KMS-11 (cell line): ENCODE measurements around the gene COL20A1.

ENCODE experiments used
- H2AFZ ChIP-seq: fragments of 200-600 bp; sonication (generic); 2 replicates; pipeline ENCODE4 v1.6.1; 2016; ENCODE audit warnings: antibody characterized with exemption, mixed run types, low read depth
- H3K27ac ChIP-seq: fragments of 200-600 bp; sonication (generic); 2 replicates; pipeline ENCODE4 v1.6.1; 2016; ENCODE audit warnings: mild to moderate bottlenecking, mixed run types
- H3K27me3 ChIP-seq: fragments of 200-600 bp; sonication (generic); 2 replicates; pipeline ENCODE4 v1.6.1; 2017; ENCODE audit warnings: mild to moderate bottlenecking, low read depth, mixed run types, moderate library complexity; ENCODE audit not compliant: insufficient read depth
- H3K36me3 ChIP-seq: fragments of 200-600 bp; sonication (generic); 2 replicates; pipeline ENCODE4 v1.6.1; 2017; ENCODE audit warnings: mild to moderate bottlenecking, mixed run types; ENCODE audit not compliant: insufficient read depth
- H3K4me1 ChIP-seq: fragments of 200-600 bp; sonication (generic); 2 replicates; pipeline ENCODE4 v1.6.1; 2016; ENCODE audit warnings: mild to moderate bottlenecking, low read depth, mixed run types; ENCODE audit not compliant: poor library complexity, severe bottlenecking
- H3K4me2 ChIP-seq: fragments of 200-600 bp; sonication (generic); 2 replicates; pipeline ENCODE4 v1.7.0; 2016; ENCODE audit warnings: mild to moderate bottlenecking, mixed run types
- H3K4me3 ChIP-seq: fragments of 200-600 bp; sonication (generic); IDR thresholded peaks from 2 replicates; pipeline ENCODE4 v1.6.1; 2017; ENCODE audit warnings: low read depth, low read length, mixed read lengths; ENCODE audit not compliant: insufficient read depth
- H3K79me2 ChIP-seq: fragments of 200-600 bp; sonication (generic); 2 replicates; pipeline ENCODE4 v1.6.1; 2016; ENCODE audit warnings: low read depth, mixed run types; ENCODE audit not compliant: insufficient read depth
- H3K9ac ChIP-seq: fragments of 200-600 bp; sonication (generic); 2 replicates; pipeline ENCODE4 v1.6.1; 2016; ENCODE audit warnings: mild to moderate bottlenecking, mixed run types
- H4K20me1 ChIP-seq: fragments of 200-600 bp; sonication (generic); 2 replicates; pipeline ENCODE4 v1.6.1; 2016; ENCODE audit warnings: mild to moderate bottlenecking, mixed run types; ENCODE audit not compliant: insufficient read depth
- CTCF ChIP-seq: fragments of 200-600 bp; sonication (generic); conservative IDR thresholded peaks from 2 replicates; pipeline ENCODE4 v1.6.1; 2017; ENCODE audit warnings: low read depth, mild to moderate bottlenecking, antibody characterized with exemption, low read length, moderate library complexity, mixed read lengths

Gene COL20A1

GRCh38 chr20:63376283-63377250 lies 83.6 kb downstream of the COL20A1 start:
- H3K27me3 ChIP-seq: peaks cover 87% of the 10 kb centered on the region
- H3K36me3 ChIP-seq: no peaks in the 10 kb centered on the region
- H3K4me1 ChIP-seq: no peaks in the 10 kb centered on the region
- H3K4me2 ChIP-seq: no peak overlapping the region
- no peaks in the 10 kb centered on the region for H4K20me1 ChIP-seq
- no peak overlapping the region for H3K4me3 ChIP-seq
- TF ChIP-seq CTCF: no peak
- H2AFZ ChIP-seq: no peak overlapping the region
- no peaks in the 10 kb centered on the region for H3K79me2 ChIP-seq
- H3K9ac ChIP-seq: no peak overlapping the region
- no peak overlapping the region for H3K27ac ChIP-seq

DNA sequence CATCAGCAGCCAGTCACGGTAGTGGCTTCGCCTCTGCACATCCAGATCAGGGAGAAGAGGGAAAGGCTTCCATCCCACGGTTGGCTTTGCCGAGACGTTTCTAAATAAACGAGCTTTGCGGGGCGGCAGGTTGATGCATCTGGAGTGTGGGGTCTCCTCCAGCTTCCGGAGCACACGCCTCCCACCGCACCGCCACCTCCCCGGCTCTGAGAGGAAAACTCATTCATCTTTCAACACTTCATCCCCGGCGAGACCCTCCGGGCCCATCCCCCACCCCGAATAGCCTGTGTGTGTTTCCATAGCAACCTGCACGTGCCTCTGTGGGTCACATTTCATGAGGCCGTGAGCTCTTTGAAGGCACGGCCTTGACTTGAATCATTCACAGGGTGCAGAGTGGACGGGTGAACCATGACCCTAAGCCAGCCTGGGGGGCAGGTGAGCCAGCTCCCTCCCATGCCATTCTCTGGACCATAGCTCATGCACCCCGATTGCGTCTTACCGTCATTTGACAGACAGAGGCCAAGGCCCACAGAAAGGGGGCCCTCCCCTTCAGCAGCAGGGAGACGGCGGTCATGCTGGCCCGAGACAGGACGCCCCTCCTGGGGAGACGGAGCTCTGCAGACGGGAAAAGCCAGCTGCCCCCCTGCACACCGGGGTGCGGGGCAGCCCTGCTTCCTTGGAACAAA lies 84.4 kb downstream of the COL20A1 start:
- Histone ChIP-seq H3K79me2 (no peaks in the 10 kb centered on the region), H2AFZ (no peak overlapping the region), H3K27ac (no peak overlapping the region), H3K4me2 (no peak overlapping the region), H3K4me3 (no peak overlapping the region), H3K9ac (no peak overlapping the region), H3K27me3 (peaks cover 91% of the 10 kb centered on the region), H3K4me1 (no peaks in the 10 kb centered on the region), H4K20me1 (no peaks in the 10 kb centered on the region), H3K36me3 (no peaks in the 10 kb centered on the region)
- TF ChIP-seq CTCF: no peak

DNA sequence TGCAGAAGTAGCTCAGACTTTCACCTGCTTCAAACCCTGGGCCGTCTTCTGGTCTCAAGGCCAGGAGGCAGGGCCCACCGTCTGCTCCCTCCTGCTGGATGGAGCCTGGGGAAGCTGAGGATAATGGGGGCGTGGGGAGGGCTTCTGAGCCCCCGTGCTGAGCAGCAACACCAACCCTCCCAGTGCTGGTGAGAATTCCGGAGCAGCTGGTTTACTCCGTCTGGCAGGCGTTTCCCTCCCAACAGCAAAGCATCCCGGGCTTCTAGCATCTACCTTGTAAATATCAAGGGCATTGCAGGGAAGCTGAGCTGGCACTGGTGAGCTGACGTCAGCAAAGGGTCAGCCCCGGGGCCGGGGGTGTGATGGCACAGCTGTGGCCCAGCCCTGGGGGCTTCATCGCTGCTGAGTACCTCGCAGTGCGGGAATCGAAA lies 85.0 kb downstream of the COL20A1 start:
- Histone ChIP-seq H2AFZ (no peak overlapping the region), H3K27ac (no peak overlapping the region), H3K4me1 (no peaks in the 10 kb centered on the region), H4K20me1 (no peaks in the 10 kb centered on the region), H3K4me3 (no peak overlapping the region), H3K36me3 (no peaks in the 10 kb centered on the region), H3K79me2 (no peaks in the 10 kb centered on the region), H3K4me2 (no peak overlapping the region), H3K27me3 (peaks cover 91% of the 10 kb centered on the region), H3K9ac (no peak overlapping the region)
- no peak for TF ChIP-seq CTCF

DNA sequence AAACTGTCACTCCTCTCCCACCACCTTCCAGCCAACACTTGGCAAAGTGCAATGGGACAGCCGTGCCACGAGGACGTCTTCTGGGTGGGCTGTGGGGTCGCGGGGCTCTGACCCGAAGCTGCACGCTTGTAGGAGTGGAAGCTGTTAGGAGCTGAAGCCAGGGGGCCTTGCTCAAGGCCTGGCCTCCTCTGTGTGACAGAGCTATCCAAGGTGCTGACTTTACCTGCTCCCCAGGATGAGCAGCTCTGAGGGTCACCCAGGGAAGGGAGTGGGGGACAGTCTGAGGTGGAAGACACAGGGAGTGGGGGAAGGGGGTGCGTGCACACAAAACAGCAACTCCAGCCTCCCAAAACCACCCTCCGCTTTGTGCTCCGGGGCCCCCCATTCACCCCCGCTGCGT lies 85.6 kb downstream of the COL20A1 start:
- Histone ChIP-seq H3K4me1 (no peaks in the 10 kb centered on the region), H3K4me3 (no peak overlapping the region), H4K20me1 (no peaks in the 10 kb centered on the region), H3K27ac (no peak overlapping the region), H3K27me3 (peaks cover 91% of the 10 kb centered on the region), H2AFZ (no peak overlapping the region), H3K9ac (no peak overlapping the region), H3K4me2 (no peak overlapping the region), H3K36me3 (no peaks in the 10 kb centered on the region), H3K79me2 (no peaks in the 10 kb centered on the region)
- no peak for TF ChIP-seq CTCF
